ENCODE results near the gene GALNTL6. TPM values are rescaled to one million over a fixed set of nuclear protein-coding genes. Genes with fewer than 3 reads are reported as not detected.

Gene GALNTL6
- total RNA-seq, 1 experiment from 2014 or later, result not detected

GRCh38 chr4:171891038-171891437, 77.8 kb downstream of the GALNTL6 start:
- Histone ChIP-seq H2BK20ac (ENCODE audit: low read depth, low read length, poor library complexity, severe bottlenecking) (no peak overlapping the region), H3K79me1 (ENCODE audit: insufficient read depth, low read depth, low read length, poor library complexity, severe bottlenecking) (no peaks in the 10 kb centered on the region), H3K27me3 (ENCODE audit: insufficient read depth, low read length) (no peaks in the 10 kb centered on the region), H4K8ac (replicated peaks; ENCODE audit: insufficient read length, low read depth, low read length) (no peak overlapping the region), H3K9me3 (ENCODE audit: control insufficient read depth, low read depth, low read length) (no peaks in the 10 kb centered on the region), H3K23ac (ENCODE audit: insufficient read length, low read depth, low read length) (no peak overlapping the region), H3K56ac (ENCODE audit: insufficient read length, low read depth, low read length) (no peak overlapping the region), H2AK5ac (ENCODE audit: insufficient read length, low read length) (no peak overlapping the region), H3K4me1 (ENCODE audit: insufficient read depth, low read length) (no peaks in the 10 kb centered on the region), H2BK120ac (ENCODE audit: low read depth, low read length, poor library complexity, severe bottlenecking) (no peak overlapping the region), H3K18ac (ENCODE audit: insufficient read length, low read depth, low read length) (no peak overlapping the region), H2BK15ac (ENCODE audit: low read depth, low read length) (no peak overlapping the region), H3K27ac (ENCODE audit: insufficient read length, low read depth, low read length) (no peak overlapping the region), H3K4ac (ENCODE audit: low read depth, low read length) (no peak overlapping the region), H3T11ph (ENCODE audit: low read length) (no peak overlapping the region), H4K20me1 (ENCODE audit: control insufficient read depth, insufficient read depth, insufficient read length) (no peaks in the 10 kb centered on the region), H3K9ac (ENCODE audit: extremely low read depth, insufficient read length, low read length) (no peak overlapping the region), H2BK5ac (ENCODE audit: insufficient read length, low read length) (no peak overlapping the region), H3K14ac (ENCODE audit: insufficient read depth, low read length) (no peak overlapping the region), H3K4me2 (ENCODE audit: insufficient read depth, insufficient read length, low read length) (no peak overlapping the region), H2AFZ (ENCODE audit: low read length) (no peak overlapping the region), H2BK12ac (ENCODE audit: insufficient read length, low read depth, low read length) (no peak overlapping the region), H4K91ac (ENCODE audit: insufficient read length, low read depth, low read length) (no peak overlapping the region), H3K79me2 (ENCODE audit: insufficient read depth, low read length) (no peaks in the 10 kb centered on the region), H4K5ac (ENCODE audit: insufficient read length, low read depth, low read length) (no peak overlapping the region), H3K23me2 (ENCODE audit: insufficient read length, low read depth, low read length, poor library complexity, severe bottlenecking) (no peaks in the 10 kb centered on the region)
- Mint-ChIP-seq H3K27me3 (ENCODE audit: low read depth) (no peaks in the 10 kb centered on the region), H3K27ac (0 out of 7 replicates have a peak overlapping the region, but pooled peaks of 1 of the 3 experiments have one; percentile 6), H3K9me3 (no peaks in the 10 kb centered on the region), H3K4me3 (no peak overlapping the region), H3K36me3 (ENCODE audit: insufficient read depth in 1 of 3, low read depth in 3 of 3) (no peaks in the 10 kb centered on the region; a peak in 1 of 7 replicates), H3K4me1 (peaks cover 6 to 7% of the 10 kb centered on the region in 2 experiments; a peak in 2 of 4 replicates)
- no peak for DNase-seq
- peak; percentile 16; the same call in 1 of the 3 replicates for TF ChIP-seq CTCF (conservative IDR thresholded peaks at IDR 0.05)
- WGBS (ENCODE audit: extremely low coverage, insufficient read length, low lambda C conversion rate), result no CpG with 5 or more reads among the region's 2 CpGs
